SJCRH30 (cell line): Measurements from ENCODE around the gene ATP6V0C. TPM values are rescaled to one million over a fixed set of nuclear protein-coding genes. Genes with fewer than 3 reads are reported as not detected.

Experiments
- DNase-seq, 2 experiments: peaks; one replicate each; pipeline ENCODE4 v3.0.0-alpha.2; 2015 to 2020
- H3K27ac ChIP-seq: fragments of 250-450 bp; sonication (Bioruptor Pico); 2 replicates; pipeline ENCODE4 v1.5.1; 2020; ENCODE audit warnings: mild to moderate bottlenecking, moderate library complexity
- H3K27me3 ChIP-seq: fragments of 250-450 bp; sonication (Bioruptor Pico); 2 replicates; pipeline ENCODE4 v1.5.1; 2020; ENCODE audit warnings: mild to moderate bottlenecking, moderate library complexity
- H3K36me3 ChIP-seq: fragments of 250-450 bp; sonication (Bioruptor Pico); 2 replicates; pipeline ENCODE4 v1.5.1; 2020; ENCODE audit warnings: mild to moderate bottlenecking, moderate library complexity
- H3K4me1 ChIP-seq: fragments of 250-450 bp; sonication (Bioruptor Pico); 2 replicates; pipeline ENCODE4 v1.5.1; 2020; ENCODE audit warnings: mild to moderate bottlenecking, moderate library complexity
- H3K4me3 ChIP-seq: fragments of 250-450 bp; sonication (Bioruptor Pico); 2 replicates; pipeline ENCODE4 v1.5.1; 2020; ENCODE audit warnings: mild to moderate bottlenecking, moderate library complexity
- H3K9me3 ChIP-seq: fragments of 250-450 bp; sonication (Bioruptor Pico); replicated peaks from 2 replicates; pipeline ENCODE4 v1.5.1; 2020; ENCODE audit warnings: mild to moderate bottlenecking, moderate library complexity
- total RNA-seq: library from RNA; depleted of rRNA; stranded (reverse); fragments of >200 nt; shearing (Covaris generic); gene quantifications from 2 replicates; pipeline ENCODE4 v1.2.3, GENCODE V29; 2014

ATP6V0C gene
- total RNA-seq, 1 experiment from 2014 or later = 28.8 TPM

DNA sequence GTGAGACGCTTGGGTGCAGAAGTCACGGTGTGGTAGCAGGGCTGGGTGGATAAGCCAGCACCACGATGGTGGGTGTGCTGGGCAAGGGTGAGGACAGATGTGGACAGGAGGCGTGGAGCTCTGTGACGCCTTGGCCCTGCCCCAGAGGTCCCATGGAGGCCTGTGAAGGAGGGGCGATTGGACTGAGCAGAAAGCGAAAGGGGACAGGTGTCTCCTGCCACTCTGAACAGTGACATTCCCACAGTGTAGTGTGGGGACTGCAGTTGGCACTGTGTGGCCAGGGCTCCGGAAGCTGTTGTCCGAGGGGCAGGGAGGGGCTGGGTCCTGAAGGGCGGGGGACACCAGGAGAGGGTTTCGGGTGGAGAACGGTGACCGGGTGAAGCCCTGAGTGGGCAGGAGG lies 31.5 kb upstream of the ATP6V0C start:
- Histone ChIP-seq H3K27me3 (no peaks in the 10 kb centered on the region), H3K4me3 (peak overlapping the region; percentile 45), H3K36me3 (no peaks in the 10 kb centered on the region), H3K27ac (peak overlapping the region; percentile 70), H3K9me3 (no peaks in the 10 kb centered on the region), H3K4me1 (peaks cover 29% of the 10 kb centered on the region)
- DNase-seq = peak; percentile 58 to 72

DNA sequence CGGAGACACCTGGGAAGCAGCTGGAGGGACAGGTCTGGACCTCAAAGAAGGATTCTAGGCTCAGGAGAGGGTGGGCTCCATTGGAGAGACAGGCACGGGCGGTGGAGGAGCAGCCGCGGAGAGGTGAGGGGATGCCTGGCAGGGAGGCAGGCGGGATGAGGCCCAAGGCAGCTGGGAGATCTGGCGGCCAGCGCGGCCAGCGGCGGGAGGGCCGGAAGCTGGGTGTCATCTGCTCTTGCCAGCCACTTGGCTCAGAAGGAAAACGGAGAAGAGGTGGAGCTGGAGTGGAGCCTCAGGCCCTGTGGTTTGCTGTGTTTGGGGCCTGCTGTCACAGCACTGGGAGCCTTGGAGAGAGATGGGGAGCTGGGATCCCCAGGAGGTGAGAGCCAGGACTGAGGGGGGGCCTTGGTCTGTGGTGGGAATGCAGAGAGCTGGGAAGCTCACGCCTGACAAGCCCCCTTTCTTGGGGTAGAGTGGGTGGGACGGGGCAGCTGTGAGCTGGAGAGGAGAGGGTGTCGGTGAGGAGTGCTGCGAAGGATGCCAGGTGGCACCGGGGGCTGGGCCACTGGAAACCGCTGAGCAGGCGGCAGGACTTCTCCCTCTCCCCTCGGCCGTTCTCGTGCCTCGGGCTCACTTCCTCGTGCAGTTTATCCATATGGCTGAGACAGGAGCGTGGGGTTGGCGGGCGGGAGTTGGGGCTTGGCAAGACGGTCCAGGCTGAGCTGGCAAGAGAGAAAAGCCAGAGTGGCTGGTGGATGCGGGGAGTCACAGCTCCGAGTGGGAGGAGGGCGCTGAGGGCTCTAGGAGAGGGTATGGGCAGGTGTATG lies 30.8 kb upstream of the ATP6V0C start:
- peak overlapping the region; percentile 70 for H3K27ac ChIP-seq
- peaks cover 33% of the 10 kb centered on the region for H3K4me1 ChIP-seq
- no peaks in the 10 kb centered on the region for H3K36me3 ChIP-seq
- peak overlapping the region; percentile 45 for H3K4me3 ChIP-seq
- H3K27me3 ChIP-seq = no peaks in the 10 kb centered on the region
- no peaks in the 10 kb centered on the region for H3K9me3 ChIP-seq
- peak; percentile 79 to 88 for DNase-seq

DNA sequence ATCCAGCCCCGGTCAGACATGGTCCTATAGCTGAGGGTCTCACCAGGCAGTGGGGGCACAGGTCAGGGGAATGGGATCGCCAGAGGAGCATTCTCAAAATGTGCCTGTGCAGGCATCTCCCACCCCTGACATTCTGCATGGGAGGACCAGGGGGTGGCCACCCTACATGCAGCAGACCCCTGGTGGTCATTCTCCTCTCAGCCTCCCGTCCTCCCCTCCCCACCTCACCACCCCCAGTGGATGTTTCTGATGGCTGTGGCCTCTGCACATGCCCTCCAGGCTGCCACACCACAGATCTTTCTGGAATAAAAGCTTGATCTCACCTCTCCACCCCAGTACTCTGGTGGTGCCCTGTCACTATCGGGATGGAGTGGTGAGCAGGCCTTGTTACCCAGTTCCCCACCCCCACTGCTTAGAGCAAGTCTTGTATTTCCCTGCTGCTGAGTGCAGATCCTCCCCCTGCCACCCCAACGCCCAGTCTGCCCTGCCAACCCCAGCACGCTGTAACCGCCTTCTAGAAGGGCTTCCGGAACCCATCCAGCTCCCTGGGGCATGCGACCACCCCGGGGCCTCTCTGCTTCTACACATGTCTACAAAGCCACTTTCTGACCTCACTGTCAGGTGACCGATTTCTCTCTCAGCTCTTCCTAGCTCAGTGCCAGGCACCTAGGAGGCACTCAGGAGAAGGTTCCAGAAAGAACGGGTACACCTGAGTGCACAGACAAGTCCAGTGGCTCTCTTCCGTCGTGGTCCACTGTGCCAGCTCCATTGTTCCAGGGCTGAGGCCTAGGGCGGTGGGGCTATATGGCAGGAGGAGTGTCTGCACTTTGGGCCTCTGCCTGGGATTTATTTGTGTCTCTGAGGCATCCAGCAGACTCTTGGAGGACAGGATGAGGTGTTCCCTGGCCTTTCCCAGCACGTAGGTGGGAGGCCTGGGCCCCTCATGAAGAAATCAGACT lies 29.5 kb upstream of the ATP6V0C start:
- peaks cover 33% of the 10 kb centered on the region for H3K4me1 ChIP-seq
- no peaks in the 10 kb centered on the region for H3K9me3 ChIP-seq
- no peaks in the 10 kb centered on the region for H3K27me3 ChIP-seq
- peak overlapping the region; percentile 45 for H3K4me3 ChIP-seq
- H3K27ac ChIP-seq = no peak overlapping the region
- DNase-seq = no peak
- no peaks in the 10 kb centered on the region for H3K36me3 ChIP-seq

DNA sequence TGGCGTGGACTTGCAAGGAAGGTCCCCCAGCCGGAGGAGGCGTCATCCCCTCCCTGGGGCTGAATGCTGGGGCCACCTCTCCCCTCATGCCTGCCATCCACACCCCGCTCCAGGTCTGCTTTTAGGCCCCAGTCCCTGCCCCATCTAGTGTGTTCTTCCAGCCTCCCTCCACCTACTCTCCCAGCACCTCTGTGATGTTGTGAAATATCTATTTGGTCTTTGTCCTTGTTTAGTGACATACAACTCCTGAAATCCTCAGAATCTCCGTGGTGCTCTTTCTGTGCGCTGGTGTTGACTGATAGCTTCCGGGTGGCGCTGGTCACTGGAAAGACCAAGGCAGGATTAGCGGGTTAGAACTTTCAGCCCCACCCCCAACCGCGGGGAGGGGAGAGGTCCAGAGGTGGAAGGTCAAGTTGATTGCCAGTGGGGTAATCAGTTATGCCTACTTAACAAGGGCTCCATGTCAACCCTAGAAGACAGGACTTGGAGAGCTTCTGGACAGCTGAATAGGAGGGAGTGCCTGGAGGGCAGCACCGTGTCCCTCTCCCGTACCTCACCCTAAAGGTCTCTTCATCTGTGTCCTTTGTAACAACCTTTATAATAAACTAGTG lies 28.7 kb upstream of the ATP6V0C start:
- Histone ChIP-seq H3K27ac (no peak overlapping the region), H3K9me3 (no peaks in the 10 kb centered on the region)
- DNase-seq = no peak

DNA sequence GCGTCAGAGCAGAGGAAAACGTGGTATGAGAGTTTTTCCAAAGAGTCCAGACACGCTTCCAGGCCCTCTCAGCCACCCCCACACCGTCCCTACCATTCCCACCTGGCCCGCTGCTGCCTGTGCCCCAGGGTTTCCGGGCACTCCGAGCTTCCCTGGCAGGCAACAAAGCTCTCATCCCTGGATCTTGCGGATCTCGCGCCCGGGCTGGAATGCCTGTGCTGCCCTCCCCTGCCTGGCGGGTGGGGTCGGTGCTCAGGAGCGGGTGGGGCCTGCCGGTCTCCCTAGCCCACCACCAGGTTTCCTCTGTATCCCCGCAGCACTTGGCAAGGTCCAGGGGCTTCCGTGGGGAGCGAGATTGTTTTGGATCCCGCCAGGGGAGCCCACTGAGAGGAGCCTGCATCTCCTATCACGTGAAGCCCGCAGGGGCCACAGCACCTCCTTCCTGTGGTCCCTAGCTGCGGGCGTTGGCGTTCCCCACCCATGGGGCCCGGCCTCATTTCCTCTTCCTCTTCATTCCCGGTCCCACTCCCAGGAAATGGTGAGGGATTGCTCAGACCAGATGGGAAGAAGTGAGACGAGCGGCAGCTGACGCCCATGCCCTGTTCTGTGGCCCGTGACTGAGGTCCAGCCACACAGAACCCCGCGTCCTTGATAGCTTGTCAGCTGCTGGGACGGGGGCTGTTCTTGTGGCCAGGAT lies 27.8 kb upstream of the ATP6V0C start:
- Histone ChIP-seq H3K4me1 (peaks cover 45% of the 10 kb centered on the region), H3K36me3 (no peaks in the 10 kb centered on the region), H3K4me3 (no peak overlapping the region), H3K9me3 (no peaks in the 10 kb centered on the region), H3K27ac (no peak overlapping the region; the same call in 1 of the 2 replicates), H3K27me3 (no peaks in the 10 kb centered on the region)
- no peak for DNase-seq

More for the DNA sequence above, 28.7 kb upstream of the ATP6V0C start:
- Histone ChIP-seq H3K4me1 (peaks cover 37% of the 10 kb centered on the region), H3K27me3 (no peaks in the 10 kb centered on the region), H3K36me3 (no peaks in the 10 kb centered on the region), H3K4me3 (no peak overlapping the region)

DNA sequence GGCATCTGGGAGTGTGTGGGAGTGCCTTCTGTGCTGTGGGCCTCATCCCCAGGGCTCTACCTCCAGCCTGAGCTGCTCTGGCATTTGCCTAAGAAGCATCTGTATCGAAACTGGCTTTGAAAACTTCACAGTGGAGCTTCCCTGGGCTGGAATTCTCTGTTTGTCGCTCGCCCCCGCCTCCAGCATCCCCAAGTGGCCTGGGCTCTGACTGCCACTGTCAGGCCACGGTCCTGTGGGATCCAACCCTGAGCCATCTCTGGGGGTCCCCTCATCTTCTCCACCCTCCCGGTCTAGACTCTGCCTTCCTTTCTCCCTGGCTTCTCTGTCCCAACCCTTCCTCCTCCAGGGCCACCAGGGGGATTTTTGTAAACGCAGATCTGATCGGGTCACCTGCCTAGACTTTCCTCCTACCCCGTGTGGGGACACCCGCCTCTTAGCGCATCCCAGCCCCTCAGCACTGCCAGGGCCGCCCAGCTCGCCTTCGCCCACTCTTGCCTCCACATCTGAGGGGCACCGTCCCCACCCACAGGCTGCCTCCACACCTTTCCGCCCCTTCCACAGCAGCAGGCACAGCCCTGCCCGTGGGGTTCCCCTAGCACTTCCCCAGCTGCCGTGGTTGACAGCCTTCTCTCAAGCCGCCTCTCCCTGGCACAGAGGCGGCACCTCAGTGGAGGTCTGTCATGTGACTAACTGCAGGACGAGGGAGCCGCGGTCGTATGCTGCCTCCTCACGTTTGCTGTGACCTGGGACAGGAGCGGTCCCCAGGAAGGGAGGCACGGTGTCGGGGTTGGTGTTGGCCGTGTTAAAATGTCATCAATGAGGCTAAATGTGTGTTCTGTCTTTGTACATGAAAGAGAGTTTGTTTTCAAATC lies 26.9 kb upstream of the ATP6V0C start:
- Histone ChIP-seq H3K4me1 (peaks cover 42% of the 10 kb centered on the region), H3K9me3 (no peaks in the 10 kb centered on the region), H3K27me3 (no peaks in the 10 kb centered on the region), H3K27ac (peak overlapping the region; percentile 72), H3K36me3 (no peaks in the 10 kb centered on the region), H3K4me3 (peak overlapping the region; percentile 45)
- peak; percentile 53 to 61 for DNase-seq

DNA sequence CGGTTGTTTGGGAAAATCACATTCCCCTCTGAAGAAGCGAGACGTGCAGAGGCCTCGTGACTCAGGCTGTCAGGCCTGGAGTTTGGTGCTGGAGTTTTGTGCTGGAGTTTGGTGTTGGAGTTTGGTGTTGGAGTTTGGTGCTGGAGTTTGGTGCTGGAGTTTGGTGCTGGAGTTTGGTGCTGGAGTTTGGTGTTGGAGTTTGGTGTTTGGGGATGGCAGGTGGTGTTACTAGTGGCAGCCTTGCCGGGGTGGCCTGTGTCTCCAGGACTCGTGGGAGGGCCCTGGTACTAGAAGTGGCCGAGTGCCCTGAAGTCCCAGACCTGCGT lies 26.3 kb upstream of the ATP6V0C start:
- peak overlapping the region; percentile 45 for H3K4me3 ChIP-seq
- H3K9me3 ChIP-seq = no peaks in the 10 kb centered on the region
- H3K27ac ChIP-seq = peak overlapping the region; percentile 72
- no peaks in the 10 kb centered on the region for H3K27me3 ChIP-seq
- H3K4me1 ChIP-seq = peaks cover 36% of the 10 kb centered on the region
- H3K36me3 ChIP-seq = no peaks in the 10 kb centered on the region
- no peak for DNase-seq

DNA sequence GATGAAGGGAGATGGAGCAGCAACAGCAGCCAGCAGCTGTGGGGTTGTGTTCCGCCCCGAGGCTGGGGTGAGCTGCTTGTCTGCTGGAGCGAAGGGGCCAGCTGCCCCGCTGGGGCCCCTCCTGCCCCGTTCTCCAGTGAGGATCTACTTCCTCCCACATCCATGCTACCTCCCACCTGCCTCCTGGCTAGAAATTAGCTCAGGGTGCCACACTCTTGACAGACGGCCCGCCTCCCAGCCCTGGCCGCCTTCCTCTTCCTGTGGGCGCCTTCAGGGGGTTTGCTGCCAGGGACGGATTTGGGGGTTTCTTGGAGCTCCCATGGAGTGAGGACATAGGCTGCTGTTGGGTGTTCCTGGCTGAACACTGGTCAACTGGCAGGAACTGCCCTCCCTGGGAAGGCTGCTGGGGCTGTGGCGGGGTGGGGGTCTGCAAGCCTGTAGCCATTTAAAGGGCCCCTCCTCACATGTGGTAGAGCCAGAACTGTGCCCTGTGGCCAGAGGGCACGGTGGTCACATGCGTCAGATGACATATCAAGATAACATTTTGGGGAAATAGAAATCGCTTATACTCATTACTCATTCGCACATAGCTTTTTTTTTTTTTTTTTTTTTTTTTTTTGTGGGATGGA lies 25.7 kb upstream of the ATP6V0C start:
- Histone ChIP-seq H3K4me1 (peaks cover 33% of the 10 kb centered on the region), H3K4me3 (peak overlapping the region; percentile 45), H3K9me3 (no peaks in the 10 kb centered on the region), H3K27ac (peak overlapping the region; percentile 72), H3K36me3 (no peaks in the 10 kb centered on the region), H3K27me3 (no peaks in the 10 kb centered on the region)
- DNase-seq = peak; percentile 92 to 94

DNA sequence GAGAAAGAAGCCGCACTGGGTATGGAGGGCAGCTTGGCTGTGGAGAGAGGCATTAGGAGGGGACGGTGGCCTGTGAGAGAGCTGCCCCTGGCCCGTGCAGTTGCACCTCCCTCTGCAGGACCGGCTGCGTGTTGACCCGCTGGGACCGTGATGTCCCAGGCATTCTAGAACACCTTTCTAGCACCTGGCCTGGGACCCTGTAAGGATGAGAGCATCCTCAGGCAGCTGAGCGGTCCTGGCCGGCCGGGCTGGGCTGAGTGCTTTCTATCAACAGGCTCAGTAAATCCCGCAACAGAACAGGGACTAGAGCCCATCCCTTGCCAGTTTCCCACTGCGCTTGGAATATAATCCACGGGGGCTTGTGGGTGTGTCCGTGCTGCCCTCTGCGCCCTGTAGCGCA lies 24.2 kb upstream of the ATP6V0C start:
- Histone ChIP-seq H3K27me3 (no peaks in the 10 kb centered on the region), H3K27ac (no peak overlapping the region), H3K9me3 (no peaks in the 10 kb centered on the region), H3K4me3 (no peak overlapping the region), H3K36me3 (no peaks in the 10 kb centered on the region), H3K4me1 (peaks cover 28% of the 10 kb centered on the region)
- DNase-seq = no peak

DNA sequence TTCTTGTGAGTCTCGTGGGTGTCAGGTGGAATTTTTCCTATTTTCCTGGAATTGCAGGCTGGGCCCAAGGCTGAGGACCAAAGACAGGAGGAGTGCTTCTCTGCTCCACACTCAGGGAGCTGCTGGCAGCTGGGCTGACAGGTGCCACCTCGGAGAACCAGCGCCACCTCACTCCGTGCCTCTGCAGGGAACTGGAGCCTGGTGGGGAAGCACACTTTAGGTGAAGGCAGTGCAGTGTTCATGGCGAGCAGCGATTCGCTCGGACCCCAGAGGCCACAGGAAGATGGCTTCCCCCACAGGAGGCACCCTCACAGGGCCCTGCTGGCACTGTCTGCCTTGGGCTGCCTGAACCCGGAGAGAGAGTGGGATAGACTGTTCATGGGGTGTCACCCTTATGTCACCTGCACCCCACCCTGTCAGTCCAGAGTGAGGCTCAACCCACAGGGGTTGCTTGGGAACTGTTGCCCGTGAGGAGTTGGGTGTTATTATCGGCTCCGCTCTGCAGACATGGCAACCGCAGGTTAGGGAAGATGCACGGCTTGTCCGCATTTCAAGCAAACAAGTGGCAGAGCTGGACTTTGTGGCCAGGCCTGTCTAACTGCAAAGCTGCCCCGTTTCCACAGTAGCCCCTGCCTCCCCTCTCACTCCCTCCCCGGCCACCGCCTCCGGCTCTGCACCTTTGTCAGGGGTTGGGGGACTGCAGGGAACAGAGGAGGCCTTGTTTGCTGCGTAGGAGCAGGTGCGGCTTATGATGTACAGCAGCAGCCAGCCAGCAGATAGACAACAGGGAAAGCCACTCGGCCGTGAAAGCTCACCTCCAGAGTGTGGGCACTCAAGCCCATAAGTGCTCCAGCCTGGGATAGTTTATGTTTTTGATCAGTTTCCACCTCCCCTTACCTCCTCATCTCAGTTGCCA lies 23.3 kb upstream of the ATP6V0C start:
- H3K4me1 ChIP-seq = peaks cover 28% of the 10 kb centered on the region
- H3K4me3 ChIP-seq = no peak overlapping the region
- no peaks in the 10 kb centered on the region for H3K9me3 ChIP-seq
- DNase-seq = peak; percentile 77 to 86
- no peaks in the 10 kb centered on the region for H3K27me3 ChIP-seq
- H3K36me3 ChIP-seq = no peaks in the 10 kb centered on the region
- peak overlapping the region; percentile 46 for H3K27ac ChIP-seq

DNA sequence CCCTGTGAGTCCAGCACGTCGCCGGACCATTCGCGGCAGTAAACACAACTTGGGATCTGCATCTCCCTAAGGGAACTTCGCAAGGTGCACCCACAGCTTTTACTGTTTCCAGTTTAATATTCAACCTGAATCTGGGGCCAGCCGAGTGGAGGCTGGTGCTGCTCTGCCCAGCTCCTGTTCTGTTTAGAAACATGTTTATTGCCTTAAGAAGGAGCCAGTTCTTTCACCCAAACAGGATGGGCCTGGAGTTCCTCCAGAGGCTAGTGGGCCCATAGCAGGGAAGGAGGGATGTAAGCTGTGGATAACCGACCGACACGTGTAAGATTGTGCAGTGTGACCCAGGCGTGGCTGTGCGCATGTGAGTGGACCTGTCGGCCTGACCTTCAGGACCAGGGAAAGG lies 21.5 kb upstream of the ATP6V0C start:
- Histone ChIP-seq H3K4me3 (no peak overlapping the region), H3K4me1 (peaks cover 25% of the 10 kb centered on the region), H3K9me3 (no peaks in the 10 kb centered on the region), H3K27ac (no peak overlapping the region), H3K27me3 (no peaks in the 10 kb centered on the region), H3K36me3 (no peaks in the 10 kb centered on the region)
- no peak for DNase-seq

DNA sequence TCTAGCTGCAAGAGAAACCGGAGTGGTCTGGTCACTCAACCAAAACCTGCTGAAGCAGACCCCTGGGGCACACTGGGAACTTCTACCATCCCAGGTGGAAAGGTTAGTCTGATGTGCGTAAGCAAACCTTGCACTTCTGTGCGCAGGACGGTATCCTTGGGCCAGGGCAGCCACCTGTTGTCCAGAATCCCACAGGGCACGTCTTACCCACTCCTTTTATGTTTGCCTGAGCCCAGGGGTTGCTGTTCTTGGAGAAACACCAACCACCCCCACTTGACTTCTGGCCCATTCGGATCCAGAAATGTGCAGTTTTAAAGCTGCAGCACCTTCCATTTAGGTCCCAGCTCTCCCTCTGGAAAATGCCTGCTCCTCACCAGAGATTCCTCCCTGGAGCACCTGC lies 20.1 kb upstream of the ATP6V0C start:
- H3K27me3 ChIP-seq = no peaks in the 10 kb centered on the region
- H3K27ac ChIP-seq = no peak overlapping the region
- no peaks in the 10 kb centered on the region for H3K9me3 ChIP-seq
- H3K4me3 ChIP-seq = no peak overlapping the region
- no peak for DNase-seq
- peaks cover 31% of the 10 kb centered on the region for H3K4me1 ChIP-seq
- no peaks in the 10 kb centered on the region for H3K36me3 ChIP-seq
